BE2C (cell line): Measurements from ENCODE around the gene EML4.
A peak's percentile ranks its signal among the peaks of the same experiment; 100 is the strongest.

Source experiments
- DNase-seq: peaks from one replicate; pipeline ENCODE4 v3.0.0-alpha.2; 2020
- H3K27me3 ChIP-seq: fragments of 250-450 bp; sonication (Bioruptor Pico); 2 replicates; pipeline ENCODE4 v1.5.1; 2020; ENCODE audit warnings: mild to moderate bottlenecking
- H3K36me3 ChIP-seq: fragments of 250-450 bp; sonication (Bioruptor Pico); 2 replicates; pipeline ENCODE4 v1.5.1; 2020; ENCODE audit warnings: mild to moderate bottlenecking
- H3K4me1 ChIP-seq: fragments of 250-450 bp; sonication (Bioruptor Pico); 2 replicates; pipeline ENCODE4 v1.5.1; 2020
- H3K4me3 ChIP-seq: 2 replicates; pipeline ENCODE4 v1.5.1; 2011; ENCODE audit warnings: low read depth, low read length
- H3K9me3 ChIP-seq: fragments of 250-450 bp; sonication (Bioruptor Pico); 2 replicates; pipeline ENCODE4 v1.5.1; 2020
- TF ChIP-seq, protein P1 (sequence below): IDR thresholded peaks from 2 replicates; pipeline ENCODE4 v1.5.1; 2012; ENCODE audit warnings: mild to moderate bottlenecking, low read depth, low read length

Gene EML4

GRCh38 chr2:42324244-42324643 lies 155.1 kb downstream of the EML4 start:
- TF ChIP-seq, protein P1, sequence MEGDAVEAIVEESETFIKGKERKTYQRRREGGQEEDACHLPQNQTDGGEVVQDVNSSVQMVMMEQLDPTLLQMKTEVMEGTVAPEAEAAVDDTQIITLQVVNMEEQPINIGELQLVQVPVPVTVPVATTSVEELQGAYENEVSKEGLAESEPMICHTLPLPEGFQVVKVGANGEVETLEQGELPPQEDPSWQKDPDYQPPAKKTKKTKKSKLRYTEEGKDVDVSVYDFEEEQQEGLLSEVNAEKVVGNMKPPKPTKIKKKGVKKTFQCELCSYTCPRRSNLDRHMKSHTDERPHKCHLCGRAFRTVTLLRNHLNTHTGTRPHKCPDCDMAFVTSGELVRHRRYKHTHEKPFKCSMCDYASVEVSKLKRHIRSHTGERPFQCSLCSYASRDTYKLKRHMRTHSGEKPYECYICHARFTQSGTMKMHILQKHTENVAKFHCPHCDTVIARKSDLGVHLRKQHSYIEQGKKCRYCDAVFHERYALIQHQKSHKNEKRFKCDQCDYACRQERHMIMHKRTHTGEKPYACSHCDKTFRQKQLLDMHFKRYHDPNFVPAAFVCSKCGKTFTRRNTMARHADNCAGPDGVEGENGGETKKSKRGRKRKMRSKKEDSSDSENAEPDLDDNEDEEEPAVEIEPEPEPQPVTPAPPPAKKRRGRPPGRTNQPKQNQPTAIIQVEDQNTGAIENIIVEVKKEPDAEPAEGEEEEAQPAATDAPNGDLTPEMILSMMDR, result no peak
- H3K36me3 ChIP-seq, result peaks cover 69% of the 10 kb centered on the region
- H3K27me3 ChIP-seq, result no peaks in the 10 kb centered on the region
- H3K9me3 ChIP-seq, result no peaks in the 10 kb centered on the region
- H3K4me1 ChIP-seq, result no peaks in the 10 kb centered on the region; the same call in none of the 2 replicates
- no peak overlapping the region for H3K4me3 ChIP-seq
- DNase-seq, result no peak

DNA sequence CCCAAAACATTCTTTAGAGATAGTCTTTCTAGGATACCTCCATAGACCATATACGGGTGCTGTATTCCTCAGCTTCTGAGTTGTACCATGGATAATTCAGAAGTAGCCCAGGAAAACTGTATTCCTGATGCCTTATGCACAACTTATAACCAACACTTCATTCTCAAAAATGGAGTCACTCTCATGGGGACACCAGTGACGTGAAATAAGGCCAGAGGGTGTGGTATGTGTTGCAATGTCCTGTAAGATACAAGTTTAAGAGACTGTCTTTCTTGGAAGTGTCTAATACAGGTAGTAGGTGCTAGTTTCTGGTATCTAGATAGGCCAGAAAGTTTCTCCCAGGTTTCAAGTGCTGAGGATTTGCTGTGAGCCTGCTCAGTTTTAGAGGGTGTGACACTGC lies 155.8 kb downstream of the EML4 start:
- Histone ChIP-seq H3K36me3 (peaks cover 69% of the 10 kb centered on the region), H3K4me1 (no peaks in the 10 kb centered on the region; the same call in none of the 2 replicates), H3K27me3 (no peaks in the 10 kb centered on the region), H3K4me3 (no peak overlapping the region), H3K9me3 (no peaks in the 10 kb centered on the region)
- TF ChIP-seq, protein P1, result no peak
- no peak for DNase-seq

GRCh38 chr2:42325609-42326008 lies 156.5 kb downstream of the EML4 start:
- TF ChIP-seq, protein P1, result no peak
- DNase-seq, result no peak
- no peaks in the 10 kb centered on the region; the same call in none of the 2 replicates for H3K4me1 ChIP-seq
- H3K27me3 ChIP-seq, result no peaks in the 10 kb centered on the region
- no peaks in the 10 kb centered on the region for H3K9me3 ChIP-seq
- H3K4me3 ChIP-seq, result no peak overlapping the region
- H3K36me3 ChIP-seq, result peaks cover 69% of the 10 kb centered on the region

DNA sequence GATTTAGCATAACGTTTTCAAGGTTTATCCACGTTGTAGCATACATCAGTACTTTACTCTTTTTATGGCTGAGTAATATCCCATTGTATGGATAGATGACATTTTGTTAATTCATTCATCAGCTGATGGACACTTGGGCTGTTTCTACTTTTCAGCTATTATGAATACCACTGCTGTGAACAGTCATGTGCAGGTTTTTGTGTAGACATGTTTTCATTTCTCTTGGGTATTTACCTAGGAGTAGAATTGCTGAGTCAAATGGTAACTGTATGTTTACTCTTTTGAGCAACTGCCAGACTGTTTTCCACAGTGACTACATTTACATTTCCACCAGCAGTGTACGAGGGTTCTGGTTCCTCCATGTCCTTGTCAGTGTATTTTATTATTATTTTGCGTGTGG lies 158.0 kb downstream of the EML4 start:
- H3K36me3 ChIP-seq, result peaks cover 80% of the 10 kb centered on the region
- H3K27me3 ChIP-seq, result no peaks in the 10 kb centered on the region
- H3K9me3 ChIP-seq, result no peaks in the 10 kb centered on the region
- no peak overlapping the region for H3K4me3 ChIP-seq
- TF ChIP-seq, protein P1, result no peak
- DNase-seq, result no peak
- no peaks in the 10 kb centered on the region; the same call in none of the 2 replicates for H3K4me1 ChIP-seq

- H3K4me3 ChIP-seq, result no peak overlapping the region
- TF ChIP-seq, protein P1, result peak; percentile 49
- H3K9me3 ChIP-seq, result no peaks in the 10 kb centered on the region
- DNase-seq, result no peak
- no peaks in the 10 kb centered on the region; the same call in none of the 2 replicates for H3K4me1 ChIP-seq
- peaks cover 80% of the 10 kb centered on the region for H3K36me3 ChIP-seq
- H3K27me3 ChIP-seq, result no peaks in the 10 kb centered on the region
Measured at GRCh38 chr2:42328148-42328833, 159.1 kb downstream of the EML4 start.

DNA sequence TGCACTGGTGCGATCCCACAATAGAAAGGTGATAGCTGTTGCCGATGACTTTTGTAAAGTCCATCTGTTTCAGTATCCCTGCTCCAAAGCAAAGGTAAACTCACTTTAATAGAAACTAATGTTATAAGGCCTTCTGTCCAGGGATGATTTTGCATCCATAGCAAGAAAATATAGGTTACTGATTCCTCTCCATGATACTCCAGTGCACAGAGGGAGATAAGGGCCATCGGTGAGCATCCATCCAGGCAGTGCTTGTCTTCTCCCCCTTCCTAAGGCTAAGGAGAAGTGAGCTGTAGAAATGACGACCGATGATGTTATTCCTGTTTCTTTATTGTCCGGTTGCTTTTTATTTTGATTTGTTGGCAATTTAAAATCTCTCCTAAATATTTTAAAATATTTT lies 159.8 kb downstream of the EML4 start:
- Histone ChIP-seq H3K4me1 (no peaks in the 10 kb centered on the region; the same call in none of the 2 replicates), H3K36me3 (peaks cover 84% of the 10 kb centered on the region), H3K9me3 (no peaks in the 10 kb centered on the region), H3K27me3 (no peaks in the 10 kb centered on the region), H3K4me3 (no peak overlapping the region)
- TF ChIP-seq, protein P1, result no peak
- no peak for DNase-seq
